ENCODE data around the gene BIN2.
A peak's percentile ranks its signal among the peaks of the same experiment; 100 is the strongest.

Gene BIN2

GRCh38 chr12:51370667-51371066, 46.7 kb upstream of the BIN2 start:
- Histone ChIP-seq H3K9me3 (ENCODE audit: severe bottlenecking) (no peaks in the 10 kb centered on the region), H3K4me3 (ENCODE audit: severe bottlenecking) (no peak overlapping the region), H3K4me1 (ENCODE audit: insufficient read depth, poor library complexity, severe bottlenecking) (peaks cover 17% of the 10 kb centered on the region), H3K27ac (ENCODE audit: poor library complexity, severe bottlenecking) (peak overlapping the region; percentile 93), H3K36me3 (ENCODE audit: low read depth) (peaks cover 34% of the 10 kb centered on the region), H3K27me3 (ENCODE audit: insufficient read depth, poor library complexity, severe bottlenecking) (no peaks in the 10 kb centered on the region)
- DNase-seq (ENCODE audit: low spot score) (no peak), ATAC-seq (ENCODE audit: low read depth) (no peak)
- TF ChIP-seq, protein P1, sequence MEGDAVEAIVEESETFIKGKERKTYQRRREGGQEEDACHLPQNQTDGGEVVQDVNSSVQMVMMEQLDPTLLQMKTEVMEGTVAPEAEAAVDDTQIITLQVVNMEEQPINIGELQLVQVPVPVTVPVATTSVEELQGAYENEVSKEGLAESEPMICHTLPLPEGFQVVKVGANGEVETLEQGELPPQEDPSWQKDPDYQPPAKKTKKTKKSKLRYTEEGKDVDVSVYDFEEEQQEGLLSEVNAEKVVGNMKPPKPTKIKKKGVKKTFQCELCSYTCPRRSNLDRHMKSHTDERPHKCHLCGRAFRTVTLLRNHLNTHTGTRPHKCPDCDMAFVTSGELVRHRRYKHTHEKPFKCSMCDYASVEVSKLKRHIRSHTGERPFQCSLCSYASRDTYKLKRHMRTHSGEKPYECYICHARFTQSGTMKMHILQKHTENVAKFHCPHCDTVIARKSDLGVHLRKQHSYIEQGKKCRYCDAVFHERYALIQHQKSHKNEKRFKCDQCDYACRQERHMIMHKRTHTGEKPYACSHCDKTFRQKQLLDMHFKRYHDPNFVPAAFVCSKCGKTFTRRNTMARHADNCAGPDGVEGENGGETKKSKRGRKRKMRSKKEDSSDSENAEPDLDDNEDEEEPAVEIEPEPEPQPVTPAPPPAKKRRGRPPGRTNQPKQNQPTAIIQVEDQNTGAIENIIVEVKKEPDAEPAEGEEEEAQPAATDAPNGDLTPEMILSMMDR (IDR thresholded peaks at IDR 0.05; ENCODE audit: poor library complexity, severe bottlenecking) = no peak

GRCh38 chr12:51369581-51369980, 45.6 kb upstream of the BIN2 start:
- DNase-seq (ENCODE audit: low spot score) (no peak), ATAC-seq (ENCODE audit: low read depth) (no peak)
- no peak overlapping the region for H3K4me3 ChIP-seq (ENCODE audit: severe bottlenecking)
- H3K36me3 ChIP-seq (ENCODE audit: low read depth) = peaks cover 31% of the 10 kb centered on the region
- H3K4me1 ChIP-seq (ENCODE audit: insufficient read depth, poor library complexity, severe bottlenecking) = peaks cover 17% of the 10 kb centered on the region
- no peaks in the 10 kb centered on the region for H3K27me3 ChIP-seq (ENCODE audit: insufficient read depth, poor library complexity, severe bottlenecking)
- TF ChIP-seq, protein P1 (IDR thresholded peaks at IDR 0.05; ENCODE audit: poor library complexity, severe bottlenecking) = no peak
- H3K27ac ChIP-seq (ENCODE audit: poor library complexity, severe bottlenecking) = peak overlapping the region; percentile 93
- H3K9me3 ChIP-seq (ENCODE audit: severe bottlenecking) = no peaks in the 10 kb centered on the region

- Histone ChIP-seq H3K9me3 (ENCODE audit: severe bottlenecking) (no peaks in the 10 kb centered on the region), H3K4me3 (ENCODE audit: severe bottlenecking) (no peak overlapping the region), H3K4me1 (ENCODE audit: insufficient read depth, poor library complexity, severe bottlenecking) (peaks cover 17% of the 10 kb centered on the region), H3K36me3 (ENCODE audit: low read depth) (peaks cover 28% of the 10 kb centered on the region), H3K27ac (ENCODE audit: poor library complexity, severe bottlenecking) (no peak overlapping the region), H3K27me3 (ENCODE audit: insufficient read depth, poor library complexity, severe bottlenecking) (no peaks in the 10 kb centered on the region)
- TF ChIP-seq, protein P1 (IDR thresholded peaks at IDR 0.05; ENCODE audit: poor library complexity, severe bottlenecking) = no peak
- ATAC-seq (ENCODE audit: low read depth) = no peak
- DNase-seq (ENCODE audit: low spot score) = no peak
These were observed 44.9 kb upstream of the BIN2 start for GRCh38 chr12:51368640-51369517.

GRCh38 chr12:51365276-51365675, 41.3 kb upstream of the BIN2 start:
- DNase-seq (ENCODE audit: low spot score) (no peak), ATAC-seq (ENCODE audit: low read depth) (no peak)
- TF ChIP-seq, protein P1 (IDR thresholded peaks at IDR 0.05; ENCODE audit: poor library complexity, severe bottlenecking) = no peak
- no peaks in the 10 kb centered on the region for H3K9me3 ChIP-seq (ENCODE audit: severe bottlenecking)
- no peak overlapping the region for H3K4me3 ChIP-seq (ENCODE audit: severe bottlenecking)
- H3K27ac ChIP-seq (ENCODE audit: poor library complexity, severe bottlenecking) = no peak overlapping the region
- H3K4me1 ChIP-seq (ENCODE audit: insufficient read depth, poor library complexity, severe bottlenecking) = peaks cover under 1% of the 10 kb centered on the region
- peaks cover 31% of the 10 kb centered on the region for H3K36me3 ChIP-seq (ENCODE audit: low read depth)
- no peaks in the 10 kb centered on the region for H3K27me3 ChIP-seq (ENCODE audit: insufficient read depth, poor library complexity, severe bottlenecking)

GRCh38 chr12:51364001-51364400, 40.0 kb upstream of the BIN2 start:
- Histone ChIP-seq H3K4me3 (ENCODE audit: severe bottlenecking) (no peak overlapping the region), H3K36me3 (ENCODE audit: low read depth) (peaks cover 22% of the 10 kb centered on the region), H3K27ac (ENCODE audit: poor library complexity, severe bottlenecking) (no peak overlapping the region), H3K9me3 (ENCODE audit: severe bottlenecking) (no peaks in the 10 kb centered on the region), H3K4me1 (ENCODE audit: insufficient read depth, poor library complexity, severe bottlenecking) (no peaks in the 10 kb centered on the region), H3K27me3 (ENCODE audit: insufficient read depth, poor library complexity, severe bottlenecking) (no peaks in the 10 kb centered on the region)
- DNase-seq (ENCODE audit: low spot score) (no peak), ATAC-seq (ENCODE audit: low read depth) (no peak)
- TF ChIP-seq, protein P1 (IDR thresholded peaks at IDR 0.05; ENCODE audit: poor library complexity, severe bottlenecking) = no peak
